DMS114 treated with DMSO at 0.1 percent for 48 hours (cell line): ENCODE data around the gene MIX23.

Experiments
- DNase-seq: peaks from one replicate; lab custom pipeline; 2025; ENCODE audit not compliant: unreplicated experiment; lab: John Stamatoyannopoulos, UW

MIX23 gene

DNA sequence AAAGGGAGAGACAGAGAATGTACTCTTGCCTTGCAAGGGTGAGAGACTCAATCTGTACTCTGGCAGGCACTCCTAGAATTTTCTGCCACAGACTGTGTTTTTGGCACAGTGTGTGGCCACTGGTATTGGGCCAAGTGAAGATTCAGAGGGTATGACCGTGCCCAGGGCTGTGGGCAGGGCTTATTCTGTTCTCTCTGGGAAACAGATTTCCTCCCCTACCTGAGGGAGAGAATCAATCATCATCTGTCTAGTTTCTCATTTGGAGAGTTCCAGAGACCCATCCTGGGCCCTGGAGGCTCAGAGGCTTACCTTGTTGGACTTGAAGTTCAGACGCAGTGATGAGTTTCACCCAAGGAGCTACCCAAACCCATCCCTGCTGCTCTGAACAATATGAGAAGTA lies 29.8 kb downstream of the MIX23 start:
- no peak for DNase-seq

DNA sequence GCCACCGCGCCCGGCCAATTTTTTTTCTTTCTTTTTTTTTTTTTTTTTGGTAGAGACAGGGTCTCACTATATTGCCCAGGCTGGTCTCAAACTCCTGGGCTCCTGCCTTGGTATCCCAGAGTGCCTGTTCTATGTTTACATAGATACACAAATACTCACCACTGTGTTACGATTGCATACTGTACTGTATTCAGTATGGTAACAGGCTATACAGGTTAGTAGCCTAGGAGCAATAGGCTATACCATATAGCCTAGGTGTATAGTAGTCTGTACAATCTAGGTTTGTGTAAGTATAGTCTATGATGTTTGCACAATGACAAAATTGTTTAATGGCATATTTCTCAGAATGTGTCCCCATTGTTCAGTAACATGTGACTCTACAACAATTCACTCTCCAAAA lies 31.4 kb downstream of the MIX23 start:
- no peak for DNase-seq

DNA sequence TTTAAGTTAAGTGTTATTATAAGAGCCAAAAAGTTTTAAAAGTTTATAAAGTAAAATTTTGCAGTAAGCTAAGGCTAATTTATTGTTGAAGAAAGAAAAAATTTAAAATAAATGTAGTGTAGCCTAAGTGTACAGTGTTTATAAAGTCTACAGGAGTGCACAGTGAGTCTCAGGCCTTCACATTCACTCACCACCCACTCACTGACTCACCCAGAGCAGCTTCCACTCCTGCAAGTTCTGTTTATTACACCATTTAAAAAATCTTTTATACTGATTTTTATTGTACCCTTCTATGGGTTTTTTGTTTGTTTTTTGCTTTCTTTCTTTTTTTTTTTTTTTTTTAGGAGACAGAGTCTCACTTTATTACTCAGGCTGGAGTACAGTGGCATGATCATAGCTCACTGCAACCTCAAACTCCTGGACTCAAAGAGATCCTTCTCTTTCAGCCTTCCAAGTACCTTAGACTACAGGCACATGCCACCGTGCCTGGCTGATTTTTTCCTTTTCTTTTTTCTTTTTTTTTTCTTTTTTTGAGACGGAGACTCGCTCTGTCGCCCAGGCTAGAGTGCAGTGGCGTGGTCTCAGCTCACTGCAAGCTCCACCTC lies 32.1 kb downstream of the MIX23 start:
- no peak for DNase-seq

DNA sequence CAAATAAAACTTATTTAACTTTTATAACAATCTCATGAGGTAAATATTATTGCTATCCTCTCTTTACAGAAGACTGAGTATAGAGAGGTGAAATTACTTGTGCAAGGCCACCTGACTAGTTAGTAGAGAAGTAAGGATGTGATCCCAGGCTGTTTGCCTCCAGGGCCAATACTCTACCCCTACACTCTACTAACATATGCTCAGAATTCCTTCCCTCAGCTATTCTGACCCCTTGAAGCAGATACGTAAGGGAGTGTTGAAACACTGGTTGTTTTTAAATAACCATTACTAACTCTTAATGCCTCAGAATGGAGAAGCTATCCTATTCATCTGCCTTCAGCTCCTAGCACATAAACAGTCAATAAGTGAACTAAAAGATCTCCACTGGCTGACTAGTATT lies 33.9 kb downstream of the MIX23 start:
- no peak for DNase-seq

DNA sequence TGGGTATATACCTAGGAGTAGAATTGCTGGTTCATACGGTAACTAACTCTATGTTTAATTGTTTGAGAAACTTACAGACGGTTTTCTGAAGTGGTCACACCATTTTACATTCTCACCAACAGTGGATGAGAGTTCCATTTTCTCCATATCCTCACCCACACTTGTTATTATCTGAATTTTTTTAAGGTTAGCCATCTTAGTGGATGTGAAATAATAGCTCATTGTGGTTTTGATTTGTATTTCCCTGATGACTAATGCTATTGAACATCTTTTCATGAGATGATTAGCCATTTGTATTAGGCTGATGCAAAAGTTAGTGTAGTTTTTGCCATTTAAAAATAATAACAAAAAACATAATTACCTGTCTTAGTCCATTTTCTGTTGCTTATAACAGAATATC lies 39.4 kb downstream of the MIX23 start:
- no peak for DNase-seq

DNA sequence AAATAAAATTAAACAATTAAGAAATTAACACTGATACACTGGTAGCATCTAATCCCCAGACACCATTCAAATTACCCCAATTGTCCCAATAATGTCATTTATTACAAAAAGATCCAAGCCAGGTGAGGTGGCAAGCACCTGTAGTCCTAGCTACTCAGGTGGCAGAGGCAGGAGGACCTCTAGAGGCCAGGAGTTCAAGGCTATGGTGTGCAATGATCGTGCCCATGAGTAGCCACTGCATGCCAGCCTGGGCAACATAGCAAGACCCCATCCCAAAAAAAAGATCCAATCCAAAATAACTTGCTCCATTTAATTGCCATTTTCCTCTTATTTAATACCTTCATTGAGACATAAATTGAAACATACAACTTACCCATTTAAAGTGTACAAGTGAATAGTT lies 40.2 kb downstream of the MIX23 start:
- DNase-seq: no peak

DNA sequence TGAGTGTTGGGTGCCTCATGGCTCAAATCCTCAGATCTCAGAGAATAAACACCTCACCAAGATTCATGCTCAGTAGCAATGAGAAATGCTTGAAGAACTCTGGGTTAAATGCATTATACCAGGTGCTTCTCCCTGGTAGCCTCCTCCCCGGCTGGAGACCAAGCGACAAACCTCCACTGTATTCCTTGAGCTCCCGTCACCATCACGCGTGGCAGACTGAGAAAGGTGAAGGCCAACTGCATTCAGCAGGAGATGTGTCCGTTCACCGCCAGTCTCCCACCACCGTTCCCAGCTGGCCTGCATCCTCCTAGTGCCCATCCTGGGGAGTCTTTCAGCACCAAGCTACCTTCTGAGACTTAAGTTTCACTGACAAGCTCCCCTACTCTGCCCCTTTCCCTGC lies 50.5 kb downstream of the MIX23 start:
- no peak for DNase-seq

DNA sequence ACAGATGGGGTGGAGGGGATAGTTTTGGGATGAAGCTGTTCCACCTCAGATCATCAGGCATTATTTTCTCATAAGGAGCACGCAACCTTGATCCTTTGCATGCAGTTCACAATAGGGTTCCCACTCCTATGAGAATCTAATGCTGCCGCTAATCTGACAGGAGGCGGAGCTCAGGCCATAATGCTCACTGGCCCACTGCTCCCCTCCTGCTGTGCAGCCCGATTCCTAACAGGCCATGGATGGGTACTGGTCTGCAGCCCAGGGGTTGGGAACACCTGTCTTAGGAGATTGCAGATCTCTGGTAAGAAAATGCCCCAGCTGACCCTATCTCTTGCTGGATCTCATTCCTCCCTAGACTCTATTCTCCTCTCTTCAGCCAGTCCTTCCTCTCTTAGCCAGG lies 51.1 kb downstream of the MIX23 start:
- no peak for DNase-seq

DNA sequence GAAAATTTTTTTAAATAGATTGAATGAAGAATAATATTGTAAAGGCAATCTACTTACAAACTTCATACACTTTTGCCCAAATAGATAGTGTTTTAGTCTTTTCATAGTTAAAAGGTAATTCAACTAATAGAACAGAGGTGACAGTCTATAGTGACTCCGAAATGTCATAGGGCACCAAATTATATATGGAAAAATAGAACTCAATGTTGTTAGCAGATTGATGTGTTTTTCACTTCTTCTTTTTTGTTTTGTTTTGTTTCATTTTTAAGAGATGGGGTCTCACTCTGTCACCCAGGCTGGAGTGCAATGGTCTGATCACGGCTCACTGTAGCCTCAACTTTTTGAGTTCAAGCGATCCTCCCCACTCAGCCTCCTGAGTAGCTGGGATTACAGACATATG lies 57.3 kb downstream of the MIX23 start:
- no peak for DNase-seq

DNA sequence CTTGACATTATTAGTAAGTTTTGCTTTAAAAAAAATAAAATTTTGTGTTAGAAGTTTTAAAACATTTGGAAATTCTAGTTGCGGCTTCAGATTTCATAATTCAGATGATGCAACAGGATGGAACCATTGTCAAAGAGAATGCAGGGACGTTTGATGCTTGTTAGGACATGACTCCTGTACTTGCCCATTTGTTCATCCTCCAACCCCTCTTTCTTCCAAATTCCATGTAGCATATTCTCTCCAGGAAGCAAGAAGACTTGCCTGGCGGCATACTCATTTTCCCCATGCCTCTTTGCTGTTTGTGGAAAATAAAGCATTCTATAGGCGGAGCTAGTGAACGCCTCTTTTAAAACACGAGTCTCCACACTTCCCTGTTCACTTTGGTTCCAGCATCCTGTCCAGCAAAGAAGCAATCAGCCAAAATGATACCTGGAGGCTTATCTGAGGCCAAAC lies 58.1 kb downstream of the MIX23 start, which contains the start of gene CSTA:
Gene CSTA (plus strand): TSS at position 378 of the 453 bp plus-strand sequence. CDS start 45 bp downstream, at position 423.
- no peak for DNase-seq

DNA sequence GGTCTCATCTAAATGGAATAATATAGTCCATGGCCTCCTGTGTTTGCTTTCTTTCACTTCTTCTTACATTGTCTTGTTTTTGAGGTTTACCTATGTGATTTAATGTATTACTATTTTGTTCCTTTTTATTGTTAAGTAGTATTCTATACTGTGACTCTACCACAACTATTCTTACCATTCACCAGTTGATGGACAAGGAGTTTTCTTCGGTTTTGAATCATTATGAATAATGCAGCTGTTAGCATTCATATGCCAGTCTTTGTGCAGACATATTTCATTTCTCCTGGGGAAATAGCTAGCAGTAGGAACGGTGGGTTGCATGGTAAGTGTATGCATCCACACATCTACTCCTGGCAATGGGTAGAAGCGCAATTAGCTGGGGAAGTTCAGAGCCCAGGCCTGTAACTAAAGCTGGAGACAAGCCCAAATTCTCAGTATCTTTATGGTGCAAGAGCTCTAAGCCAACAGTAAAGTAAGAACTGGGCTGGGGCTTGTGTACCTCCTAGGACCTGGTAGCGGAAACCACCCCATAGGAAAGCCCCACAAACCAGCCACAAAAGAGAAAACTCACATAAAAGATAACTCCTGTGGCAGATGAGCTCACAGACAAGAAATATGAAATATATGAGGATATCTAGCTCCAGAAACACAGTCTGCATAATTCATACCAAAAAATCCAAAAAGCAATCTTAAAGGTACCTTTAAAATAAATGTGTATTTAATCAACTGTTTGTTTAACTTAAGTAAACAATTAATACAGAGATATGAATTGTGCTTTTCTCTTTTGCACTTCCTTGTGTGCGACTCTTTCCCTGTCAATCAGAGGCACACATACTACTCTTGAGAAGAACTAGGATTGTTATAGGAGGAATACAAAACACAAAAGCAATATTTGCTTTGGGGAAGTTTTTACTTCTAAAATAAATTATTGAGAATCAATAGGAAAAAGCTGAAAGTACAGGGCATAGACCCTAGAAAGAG lies 60.6 kb downstream of the MIX23 start:
- no peak for DNase-seq

DNA sequence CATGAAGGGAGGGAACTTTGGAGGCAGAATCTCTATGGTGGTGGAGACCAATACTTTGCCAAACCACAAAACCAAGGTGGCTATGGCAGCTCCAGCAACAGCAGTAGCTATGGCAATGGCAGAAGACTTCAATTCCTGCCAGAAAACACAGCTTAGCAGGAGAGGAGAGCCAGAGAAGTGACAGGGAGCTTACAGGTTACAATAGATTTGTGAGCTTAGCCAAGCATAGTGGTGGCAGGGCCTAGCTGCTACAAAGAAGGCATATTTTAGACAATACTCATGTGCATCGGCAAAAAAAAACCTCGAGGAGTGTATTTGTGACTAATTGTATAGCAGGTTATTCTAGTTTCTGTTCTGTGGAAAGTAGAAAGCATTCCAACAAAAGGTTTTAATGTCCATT lies 64.4 kb downstream of the MIX23 start:
- DNase-seq: no peak

DNA sequence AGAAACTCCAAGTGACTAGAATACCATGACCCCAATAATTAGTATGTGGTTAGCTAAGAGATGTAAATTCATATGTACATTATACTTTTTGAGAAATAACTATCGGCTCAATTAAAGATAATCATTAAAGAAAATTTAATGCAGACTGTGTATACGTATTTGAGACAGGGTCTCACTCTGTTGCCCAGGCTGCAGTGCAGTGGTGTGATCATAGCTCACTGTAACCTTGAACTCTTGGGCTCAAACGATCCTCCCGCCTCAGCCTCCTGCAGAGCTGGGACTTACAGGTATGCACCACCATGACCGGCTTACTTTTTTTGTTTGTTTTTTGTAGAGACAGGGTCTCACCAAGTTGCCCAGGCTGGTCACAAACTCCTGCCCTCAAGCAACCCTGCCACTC lies 66.7 kb downstream of the MIX23 start:
- DNase-seq: no peak

DNA sequence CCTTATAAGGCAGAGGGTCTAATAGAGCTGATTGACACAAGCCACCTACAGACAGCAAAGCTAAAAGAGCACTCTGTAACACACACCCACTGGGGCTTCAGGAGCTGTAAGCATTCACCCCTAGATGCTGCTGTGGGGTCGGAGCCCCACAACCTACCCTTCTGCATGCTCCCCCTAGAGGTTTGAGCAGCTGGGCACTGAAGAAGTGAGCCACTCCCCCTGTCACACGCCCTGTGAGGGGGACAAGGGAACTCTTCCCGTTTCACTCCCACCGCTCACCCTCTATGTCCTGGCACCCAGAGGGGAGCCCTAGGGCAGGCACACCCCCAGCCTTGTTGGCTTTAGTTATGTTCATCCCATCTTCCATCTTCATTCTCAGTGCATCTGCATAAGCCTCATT lies 67.4 kb downstream of the MIX23 start:
- DNase-seq: no peak

DNA sequence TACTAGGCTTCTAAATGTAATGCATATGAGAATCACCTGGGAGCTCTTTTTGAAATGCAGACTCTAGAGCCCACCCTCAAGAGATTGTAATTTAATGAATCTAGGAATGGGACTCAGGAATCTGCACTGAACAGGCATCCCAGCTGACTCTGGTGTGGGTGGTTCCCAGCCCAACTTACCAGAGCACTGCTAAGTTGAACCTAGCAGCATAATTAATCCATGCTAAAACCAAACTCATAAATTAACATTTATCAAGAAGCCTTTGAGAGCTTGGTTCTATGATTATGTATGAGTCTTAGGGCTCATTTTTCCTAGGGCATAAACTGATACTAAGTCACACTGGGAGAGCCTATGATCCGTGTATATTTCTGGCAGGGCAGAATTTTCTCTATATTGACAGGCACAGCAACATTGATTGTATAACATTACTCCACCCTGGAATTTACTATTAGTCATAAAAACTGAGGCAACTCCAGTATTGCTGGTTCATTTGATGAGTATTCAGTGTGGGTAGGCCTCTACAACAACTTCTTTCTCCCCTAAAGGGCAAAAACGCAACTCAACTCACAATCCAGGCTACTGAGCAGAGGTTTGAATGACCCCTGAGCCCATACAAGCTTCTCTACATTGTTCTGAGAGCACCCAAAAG lies 68.7 kb downstream of the MIX23 start:
- DNase-seq: no peak

DNA sequence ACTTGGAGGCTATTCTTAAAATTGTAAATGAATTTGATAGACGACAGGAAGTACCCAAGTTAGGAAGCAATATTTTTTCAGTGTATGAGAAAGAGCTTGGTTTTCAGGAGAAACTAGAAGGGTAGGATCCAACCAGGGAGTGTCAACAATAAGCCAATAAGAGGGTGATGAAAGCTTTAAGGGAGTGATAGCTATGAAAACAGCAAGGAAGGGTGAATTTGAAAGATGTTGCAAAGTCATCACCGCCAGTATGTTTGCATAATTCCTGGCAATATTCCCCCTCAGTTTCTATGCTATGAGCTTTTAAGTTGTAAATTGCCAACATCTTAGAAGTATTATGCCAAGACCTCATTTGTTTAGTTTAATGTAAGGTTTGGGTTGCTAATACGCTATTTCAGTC lies 69.8 kb downstream of the MIX23 start:
- no peak for DNase-seq

DNA sequence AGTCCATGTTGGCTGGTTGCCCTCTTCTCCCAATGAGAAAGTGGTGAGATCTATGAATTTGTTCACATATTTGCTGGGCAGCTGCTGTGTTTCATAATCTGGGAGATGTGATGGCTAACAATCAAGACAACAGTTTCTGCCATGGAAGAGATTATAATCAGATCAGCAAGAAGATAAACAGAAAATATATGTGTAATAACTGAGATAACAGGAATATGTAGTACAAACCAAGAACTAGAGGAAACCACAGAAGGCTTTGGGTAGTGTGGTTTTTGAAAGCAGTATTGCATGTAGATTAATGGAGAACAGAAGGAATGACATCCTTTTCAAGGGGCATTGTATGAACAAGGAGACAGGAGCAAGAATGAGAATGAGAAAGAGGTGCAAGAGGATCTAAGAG lies 70.2 kb downstream of the MIX23 start:
- no peak for DNase-seq

DNA sequence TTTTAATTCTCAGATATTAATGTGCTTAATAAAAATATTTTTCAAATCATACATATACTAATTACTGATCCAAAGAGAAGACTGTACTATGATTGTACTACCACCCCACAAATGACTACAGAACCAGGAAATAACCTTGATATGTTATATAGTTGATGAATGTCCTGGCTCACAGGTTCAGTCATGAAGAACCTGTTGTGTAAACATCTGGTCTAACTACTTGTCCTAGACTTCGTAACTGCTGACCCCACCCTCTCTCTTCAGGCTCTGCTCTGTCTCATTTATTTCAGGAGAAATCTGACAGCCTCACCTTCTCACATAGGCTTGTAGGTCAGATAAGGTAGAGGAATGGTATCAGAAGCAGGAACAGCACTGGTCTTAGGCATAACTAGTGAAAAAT lies 72.7 kb downstream of the MIX23 start:
- no peak for DNase-seq
